ENCODE data around the gene SUCLG2. TPM values are rescaled to one million over a fixed set of nuclear protein-coding genes. Genes with fewer than 3 reads are reported as not detected.

The SUCLG2 gene
- polyA plus RNA-seq, 1 donor (not counting 4 experiments of a cell fraction or from before 2014, with no cell fraction given): 26.7 TPM

- Histone ChIP-seq H3K27me3 (ENCODE audit: control insufficient read depth, extremely low read depth, insufficient read depth, low read length) (no peaks in the 10 kb centered on the region), H3K4me2 (ENCODE audit: control insufficient read depth, extremely low read depth, insufficient read depth, low read depth, low read length) (no peak overlapping the region), H3K4me1 (ENCODE audit: control insufficient read depth, extremely low read depth, insufficient read depth, low read length) (no peaks in the 10 kb centered on the region), H2AFZ (ENCODE audit: control insufficient read depth, low read length) (no peak overlapping the region), H3K4me3 (ENCODE audit: control insufficient read depth in 2 of 3, extremely low read depth in 1 of 3, insufficient read depth in 2 of 3, low read depth in 1 of 3, low read length in 3 of 3) (no peak overlapping the region), H3K9me3 (ENCODE audit: control insufficient read depth, low read depth, low read length) (no peaks in the 10 kb centered on the region), H3K79me2 (ENCODE audit: control insufficient read depth, insufficient read depth, low read length) (peaks cover 4% of the 10 kb centered on the region), H3K36me3 (ENCODE audit: control insufficient read depth in 2 of 2, extremely low read depth in 1 of 2, insufficient read depth in 2 of 2, low read length in 2 of 2) (peaks cover 0 to 6% of the 10 kb centered on the region in 2 experiments), H3K27ac (ENCODE audit: control insufficient read depth, insufficient read depth, low read length) (no peak overlapping the region), H4K20me1 (ENCODE audit: control insufficient read depth, extremely low read depth, insufficient read depth, low read length) (no peaks in the 10 kb centered on the region), H3K9me1 (ENCODE audit: control insufficient read depth, extremely low read depth, insufficient read depth, low read length) (no peaks in the 10 kb centered on the region), H3K9ac (ENCODE audit: control insufficient read depth, extremely low read depth, insufficient read depth, low read length) (no peak overlapping the region)
- no peak for DNase-seq (ENCODE audit: low read depth, low spot score)
- TF ChIP-seq, protein P1, sequence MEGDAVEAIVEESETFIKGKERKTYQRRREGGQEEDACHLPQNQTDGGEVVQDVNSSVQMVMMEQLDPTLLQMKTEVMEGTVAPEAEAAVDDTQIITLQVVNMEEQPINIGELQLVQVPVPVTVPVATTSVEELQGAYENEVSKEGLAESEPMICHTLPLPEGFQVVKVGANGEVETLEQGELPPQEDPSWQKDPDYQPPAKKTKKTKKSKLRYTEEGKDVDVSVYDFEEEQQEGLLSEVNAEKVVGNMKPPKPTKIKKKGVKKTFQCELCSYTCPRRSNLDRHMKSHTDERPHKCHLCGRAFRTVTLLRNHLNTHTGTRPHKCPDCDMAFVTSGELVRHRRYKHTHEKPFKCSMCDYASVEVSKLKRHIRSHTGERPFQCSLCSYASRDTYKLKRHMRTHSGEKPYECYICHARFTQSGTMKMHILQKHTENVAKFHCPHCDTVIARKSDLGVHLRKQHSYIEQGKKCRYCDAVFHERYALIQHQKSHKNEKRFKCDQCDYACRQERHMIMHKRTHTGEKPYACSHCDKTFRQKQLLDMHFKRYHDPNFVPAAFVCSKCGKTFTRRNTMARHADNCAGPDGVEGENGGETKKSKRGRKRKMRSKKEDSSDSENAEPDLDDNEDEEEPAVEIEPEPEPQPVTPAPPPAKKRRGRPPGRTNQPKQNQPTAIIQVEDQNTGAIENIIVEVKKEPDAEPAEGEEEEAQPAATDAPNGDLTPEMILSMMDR (optimal IDR thresholded peaks at IDR 0.05 in 1 of 3, IDR thresholded peaks at IDR 0.05 in 1 of 3, conservative IDR thresholded peaks at IDR 0.05 in 1 of 3; ENCODE audit: extremely low read depth in 1 of 3, insufficient read depth in 2 of 3, low read length in 3 of 3): no peak
- no peak for TF ChIP-seq EZH2 (IDR thresholded peaks at IDR 0.05; ENCODE audit: low read length)
- dilution Hi-C loops (cut with MboI; ENCODE audit: extremely low pct_ligation_motif_present, low sequenced_read_pairs): no loop called here
- no peak for FAIRE-seq
Observed at GRCh38 chr3:67616046-67616445, 38.4 kb downstream of the SUCLG2 start.

DNA sequence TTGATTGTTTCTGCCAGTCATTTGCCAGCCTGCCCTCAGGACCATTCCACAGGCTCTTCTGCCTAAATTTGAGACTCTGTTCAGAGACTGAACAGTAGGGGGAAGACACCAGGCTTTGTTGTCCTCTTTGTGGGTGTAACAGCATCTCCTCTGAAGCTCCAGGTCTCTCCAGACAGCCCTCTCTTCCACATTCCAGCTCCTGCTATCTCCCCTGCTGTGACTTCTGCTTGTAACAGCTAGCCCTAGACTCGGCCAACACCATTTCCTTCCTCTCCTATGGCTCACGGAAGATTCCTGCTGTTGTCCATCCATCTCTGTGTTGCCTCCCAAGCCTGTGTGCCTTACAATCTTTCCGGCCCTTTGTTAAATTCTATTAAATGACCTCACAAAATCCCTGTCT, 40.2 kb downstream of the SUCLG2 start:
- no peak for DNase-seq (ENCODE audit: low read depth, low spot score)
- Histone ChIP-seq H3K9ac (ENCODE audit: control insufficient read depth, extremely low read depth, insufficient read depth, low read length) (no peak overlapping the region), H3K27me3 (ENCODE audit: control insufficient read depth, extremely low read depth, insufficient read depth, low read length) (no peaks in the 10 kb centered on the region), H3K4me3 (ENCODE audit: control insufficient read depth in 2 of 3, extremely low read depth in 1 of 3, insufficient read depth in 2 of 3, low read depth in 1 of 3, low read length in 3 of 3) (no peak overlapping the region), H2AFZ (ENCODE audit: control insufficient read depth, low read length) (no peak overlapping the region), H3K9me3 (ENCODE audit: control insufficient read depth, low read depth, low read length) (no peaks in the 10 kb centered on the region), H3K79me2 (ENCODE audit: control insufficient read depth, insufficient read depth, low read length) (peaks cover 4% of the 10 kb centered on the region), H3K27ac (ENCODE audit: control insufficient read depth, insufficient read depth, low read length) (no peak overlapping the region), H3K9me1 (ENCODE audit: control insufficient read depth, extremely low read depth, insufficient read depth, low read length) (no peaks in the 10 kb centered on the region), H4K20me1 (ENCODE audit: control insufficient read depth, extremely low read depth, insufficient read depth, low read length) (no peaks in the 10 kb centered on the region), H3K4me2 (ENCODE audit: control insufficient read depth, extremely low read depth, insufficient read depth, low read depth, low read length) (no peak overlapping the region), H3K36me3 (ENCODE audit: control insufficient read depth in 2 of 2, extremely low read depth in 1 of 2, insufficient read depth in 2 of 2, low read length in 2 of 2) (peaks cover 0 to 6% of the 10 kb centered on the region in 2 experiments), H3K4me1 (ENCODE audit: control insufficient read depth, extremely low read depth, insufficient read depth, low read length) (peaks cover 10% of the 10 kb centered on the region)
- FAIRE-seq: no peak
- dilution Hi-C loops (cut with MboI; ENCODE audit: extremely low pct_ligation_motif_present, low sequenced_read_pairs): no loop called here
- TF ChIP-seq, protein P1 (optimal IDR thresholded peaks at IDR 0.05 in 1 of 3, IDR thresholded peaks at IDR 0.05 in 1 of 3, conservative IDR thresholded peaks at IDR 0.05 in 1 of 3; ENCODE audit: extremely low read depth in 1 of 3, insufficient read depth in 2 of 3, low read length in 3 of 3): no peak
- no peak for TF ChIP-seq EZH2 (IDR thresholded peaks at IDR 0.05; ENCODE audit: low read length)
